ENCODE results near the gene AP1G2.
A peak's percentile ranks its signal among the peaks of the same experiment; 100 is the strongest.

- TF ChIP-seq POLR2AphosphoS5 (IDR thresholded peaks at IDR 0.05; ENCODE audit: low read depth) = peak; percentile 45; the same call in 1 of the 2 replicates
- peak; percentile 75 for TF ChIP-seq CTCF (IDR thresholded peaks at IDR 0.05; ENCODE audit: insufficient read depth, low read length)
These were observed 21.4 kb upstream of the AP1G2 start for GRCh38 chr14:23588884-23589598.
